ENCODE results near the gene SLC39A6.
A peak's percentile ranks its signal among the peaks of the same experiment; 100 is the strongest.
"Not testable (repeated sequence)": the region's sequence is repeated elsewhere in the genome, so short reads cannot be mapped to it uniquely, and the experiment has no call there.

Gene SLC39A6

GRCh38 chr18:36099311-36099710 lies 29.8 kb downstream of the SLC39A6 start:
- no peak for DNase-seq (ENCODE audit: low spot score)

- no peak for DNase-seq (ENCODE audit: low spot score)
These were observed 32.2 kb downstream of the SLC39A6 start for GRCh38 chr18:36096955-36097354.

GRCh38 chr18:36095936-36096519 lies 33.1 kb downstream of the SLC39A6 start:
- DNase-seq (ENCODE audit: low spot score) = peak; percentile 24

- DNase-seq (ENCODE audit: low spot score) = no peak
These were observed 34.7 kb downstream of the SLC39A6 start for GRCh38 chr18:36094431-36094830.

- DNase-seq (ENCODE audit: low spot score) = not testable (repeated sequence)
These were observed 37.0 kb downstream of the SLC39A6 start for GRCh38 chr18:36092116-36092515.

GRCh38 chr18:36089001-36089400 lies 40.1 kb downstream of the SLC39A6 start:
- no peak for DNase-seq (ENCODE audit: low spot score)

GRCh38 chr18:36088256-36088655 lies 40.9 kb downstream of the SLC39A6 start:
- DNase-seq (ENCODE audit: low spot score) = no peak

- no peak for DNase-seq (ENCODE audit: low spot score)
These were observed 43.0 kb downstream of the SLC39A6 start for GRCh38 chr18:36086186-36086585.

GRCh38 chr18:36085195-36085594 lies 43.9 kb downstream of the SLC39A6 start:
- DNase-seq (ENCODE audit: low spot score) = no peak

- no peak for DNase-seq (ENCODE audit: low spot score)
These were observed 45.4 kb downstream of the SLC39A6 start for GRCh38 chr18:36083729-36084128.

- not testable (repeated sequence) for DNase-seq (ENCODE audit: low spot score)
These were observed 48.0 kb downstream of the SLC39A6 start for GRCh38 chr18:36081118-36081517.

GRCh38 chr18:36078751-36079529 lies 50.2 kb downstream of the SLC39A6 start:
- no peak for DNase-seq (ENCODE audit: low spot score)

GRCh38 chr18:36077764-36078163 lies 51.4 kb downstream of the SLC39A6 start:
- DNase-seq (ENCODE audit: low spot score) = not testable (repeated sequence)

- no peak for DNase-seq (ENCODE audit: low spot score)
These were observed 53.1 kb downstream of the SLC39A6 start for GRCh38 chr18:36075862-36076587.

GRCh38 chr18:36074435-36074834 lies 54.7 kb downstream of the SLC39A6 start:
- no peak for DNase-seq (ENCODE audit: low spot score)

- no peak for DNase-seq (ENCODE audit: low spot score)
These were observed 55.5 kb downstream of the SLC39A6 start for GRCh38 chr18:36073676-36074075.

- DNase-seq (ENCODE audit: low spot score) = not testable (repeated sequence)
These were observed 56.7 kb downstream of the SLC39A6 start for GRCh38 chr18:36072406-36072805.

- DNase-seq (ENCODE audit: low spot score) = peak; percentile 99
These were observed 61.8 kb downstream of the SLC39A6 start, which contains the start of gene RPRD1A for GRCh38 chr18:36067055-36067957. TSS of gene RPRD1A (minus strand) at chr18:36067559. CDS start at chr18:36067404, 155 bp downstream.

GRCh38 chr18:36066686-36067054 lies 62.5 kb downstream of the SLC39A6 start:
- peak; percentile 23 for DNase-seq (ENCODE audit: low spot score)

GRCh38 chr18:36066001-36066400 lies 63.1 kb downstream of the SLC39A6 start:
- DNase-seq (ENCODE audit: low spot score) = no peak

GRCh38 chr18:36064809-36065079 lies 64.4 kb downstream of the SLC39A6 start:
- not testable (repeated sequence) for DNase-seq (ENCODE audit: low spot score)

Measured in iPS-NIHi11 (cell line).